Gastroesophageal sphincter (tissue), 4 donors: Measurements from ENCODE around the gene GLOD4. TPM values are rescaled to one million over a fixed set of nuclear protein-coding genes. Genes with fewer than 3 reads are reported as not detected.

Experiments
- ATAC-seq: fragments of 150-250 bp; one replicate; pipeline ENCODE4 v1.9.1; 2016; ENCODE audit warnings: mild to moderate bottlenecking, moderate library complexity
- H3K27ac ChIP-seq, 4 donors: fragments of 200-600 bp; sonication (generic) in 3 of 4; 1 replicate in 3 of 4; 2 replicates in 1 of 4; pipeline ENCODE4 v1.5.1; 2016 to 2019
- H3K27me3 ChIP-seq: fragments of 200-600 bp; sonication (generic); one replicate; pipeline ENCODE4 v1.5.1; 2019
- H3K36me3 ChIP-seq, 2 donors: fragments of 200-600 bp; sonication (generic); one replicate each; pipeline ENCODE4 v1.5.1; 2019; ENCODE audit warnings: control low read depth in 1 of 2
- H3K4me1 ChIP-seq, 3 donors: fragments of 200-600 bp; sonication (generic); 1 replicate in 2 of 3; 2 replicates in 1 of 3; pipeline ENCODE4 v1.5.1; 2016 to 2019; ENCODE audit warnings: control low read depth in 2 of 3
- H3K4me3 ChIP-seq, 2 donors: fragments of 200-600 bp; sonication (generic); one replicate each; pipeline ENCODE4 v1.5.1; 2019; ENCODE audit warnings: mild to moderate bottlenecking in 1 of 2, moderate library complexity in 1 of 2
- H3K9me3 ChIP-seq, 3 donors: fragments of 200-600 bp; sonication (generic); one replicate each; pipeline ENCODE4 v1.5.1; 2017 to 2019; ENCODE audit warnings: control low read depth in 2 of 3
- EP300 ChIP-seq: sonication (generic); formaldehyde crosslinking; IDR thresholded peaks from one replicate; pipeline ENCODE4 v1.6.1; 2017; ENCODE audit warnings: antibody characterized with exemption, mild to moderate bottlenecking
- POLR2A ChIP-seq, 2 donors: fragments of 450-650 bp; IDR thresholded peaks; one replicate each; pipeline ENCODE4 v1.6.1; 2017; ENCODE audit warnings: antibody characterized with exemption in 2 of 2, mild to moderate bottlenecking in 2 of 2, moderate library complexity in 1 of 2
- POLR2AphosphoS5 ChIP-seq: sonication (generic); formaldehyde crosslinking; IDR thresholded peaks from one replicate; pipeline ENCODE4 v1.6.1; 2017; ENCODE audit warnings: antibody characterized with exemption
- WGBS, 2 donors: methylation state at CpG; one replicate each; pipeline ENCODE4 v1.1.5; 2018; ENCODE audit warnings: low coverage in 1 of 2; 5-methylcytosine and 5-hydroxymethylcytosine counted together
- total RNA-seq, 4 donors: library from RNA; depleted of rRNA; stranded (reverse); fragments of >200 nt; gene quantifications; one replicate each; pipeline ENCODE4 v1.1.0, GENCODE V29; 2016
- TF ChIP-seq, protein P1 (sequence below), 4 experiments: fragments of 200-600 bp in 2 of 4; fragments of 450-650 bp in 2 of 4; sonication (generic) in 1 of 4; IDR thresholded peaks; one replicate each; pipeline ENCODE4 v1.5.1; 2017 to 2019; ENCODE audit warnings: antibody characterized with exemption in 4 of 4, mild to moderate bottlenecking in 2 of 4, moderate library complexity in 2 of 4

GLOD4 gene
- total RNA-seq, 4 donors from 2014 or later, result 52.5 to 119 (median 99.3) TPM

DNA sequence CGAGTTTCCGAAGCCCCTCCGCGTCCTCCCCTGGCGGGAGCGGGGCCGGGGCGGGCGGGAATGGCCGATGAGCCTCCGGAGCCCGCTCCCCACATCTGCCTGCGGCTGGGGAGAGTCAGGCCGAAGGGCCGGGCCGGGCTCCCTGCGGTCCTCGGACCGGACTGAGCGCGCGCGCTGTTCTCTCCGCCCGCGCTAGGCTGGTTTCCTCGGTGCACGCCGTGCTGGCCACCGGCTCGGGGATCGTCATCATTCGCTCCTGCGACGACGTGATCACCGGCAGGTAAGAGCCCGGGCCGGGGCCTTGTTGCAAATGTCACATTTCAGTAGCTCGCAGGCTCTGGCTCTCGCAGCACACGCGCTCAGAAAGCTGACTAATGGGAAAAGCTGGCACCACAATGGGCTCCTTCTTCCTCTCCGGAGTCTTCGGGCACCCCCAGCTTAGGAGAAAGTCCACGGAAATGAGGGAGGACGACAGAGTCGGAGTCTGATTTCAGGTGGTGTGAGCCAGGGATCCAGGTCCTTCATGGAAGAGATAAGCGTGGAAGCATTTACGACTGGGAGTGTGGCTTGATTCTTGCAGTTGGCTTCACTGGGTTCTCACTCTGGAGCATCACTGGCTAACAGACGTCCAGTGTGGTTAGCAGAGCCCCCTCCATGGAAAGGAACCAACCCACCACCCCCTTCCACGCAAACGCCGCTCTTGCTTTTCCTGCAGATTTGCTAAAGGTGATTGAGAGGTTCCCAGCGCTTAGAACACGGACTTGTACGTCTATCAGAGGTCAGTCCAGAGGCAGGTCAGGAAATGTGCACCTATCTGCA, 49.0 kb downstream of the GLOD4 start:
- TF ChIP-seq POLR2AphosphoS5, result no peak
- no peak for TF ChIP-seq EP300
- TF ChIP-seq, protein P1, sequence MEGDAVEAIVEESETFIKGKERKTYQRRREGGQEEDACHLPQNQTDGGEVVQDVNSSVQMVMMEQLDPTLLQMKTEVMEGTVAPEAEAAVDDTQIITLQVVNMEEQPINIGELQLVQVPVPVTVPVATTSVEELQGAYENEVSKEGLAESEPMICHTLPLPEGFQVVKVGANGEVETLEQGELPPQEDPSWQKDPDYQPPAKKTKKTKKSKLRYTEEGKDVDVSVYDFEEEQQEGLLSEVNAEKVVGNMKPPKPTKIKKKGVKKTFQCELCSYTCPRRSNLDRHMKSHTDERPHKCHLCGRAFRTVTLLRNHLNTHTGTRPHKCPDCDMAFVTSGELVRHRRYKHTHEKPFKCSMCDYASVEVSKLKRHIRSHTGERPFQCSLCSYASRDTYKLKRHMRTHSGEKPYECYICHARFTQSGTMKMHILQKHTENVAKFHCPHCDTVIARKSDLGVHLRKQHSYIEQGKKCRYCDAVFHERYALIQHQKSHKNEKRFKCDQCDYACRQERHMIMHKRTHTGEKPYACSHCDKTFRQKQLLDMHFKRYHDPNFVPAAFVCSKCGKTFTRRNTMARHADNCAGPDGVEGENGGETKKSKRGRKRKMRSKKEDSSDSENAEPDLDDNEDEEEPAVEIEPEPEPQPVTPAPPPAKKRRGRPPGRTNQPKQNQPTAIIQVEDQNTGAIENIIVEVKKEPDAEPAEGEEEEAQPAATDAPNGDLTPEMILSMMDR (IDR thresholded peaks at IDR 0.05), result no peak
- TF ChIP-seq POLR2A (IDR thresholded peaks at IDR 0.05), result no peak
- H3K4me3 ChIP-seq, result peak overlapping the region; percentile 73 to 91
- H3K36me3 ChIP-seq, result peaks cover 0 to 9% of the 10 kb centered on the region in 2 donors
- no peaks in the 10 kb centered on the region for H3K9me3 ChIP-seq
- peak; percentile 57 for ATAC-seq
- WGBS, 2 donors, result 25% methylated on average over 4 to 11 of the region's 57 CpGs
- H3K27me3 ChIP-seq, result no peaks in the 10 kb centered on the region
- peaks cover 0 to 24% (median 7%) of the 10 kb centered on the region in 3 donors for H3K4me1 ChIP-seq
- peak overlapping the region; percentile 19 to 92 (median 89) for H3K27ac ChIP-seq

DNA sequence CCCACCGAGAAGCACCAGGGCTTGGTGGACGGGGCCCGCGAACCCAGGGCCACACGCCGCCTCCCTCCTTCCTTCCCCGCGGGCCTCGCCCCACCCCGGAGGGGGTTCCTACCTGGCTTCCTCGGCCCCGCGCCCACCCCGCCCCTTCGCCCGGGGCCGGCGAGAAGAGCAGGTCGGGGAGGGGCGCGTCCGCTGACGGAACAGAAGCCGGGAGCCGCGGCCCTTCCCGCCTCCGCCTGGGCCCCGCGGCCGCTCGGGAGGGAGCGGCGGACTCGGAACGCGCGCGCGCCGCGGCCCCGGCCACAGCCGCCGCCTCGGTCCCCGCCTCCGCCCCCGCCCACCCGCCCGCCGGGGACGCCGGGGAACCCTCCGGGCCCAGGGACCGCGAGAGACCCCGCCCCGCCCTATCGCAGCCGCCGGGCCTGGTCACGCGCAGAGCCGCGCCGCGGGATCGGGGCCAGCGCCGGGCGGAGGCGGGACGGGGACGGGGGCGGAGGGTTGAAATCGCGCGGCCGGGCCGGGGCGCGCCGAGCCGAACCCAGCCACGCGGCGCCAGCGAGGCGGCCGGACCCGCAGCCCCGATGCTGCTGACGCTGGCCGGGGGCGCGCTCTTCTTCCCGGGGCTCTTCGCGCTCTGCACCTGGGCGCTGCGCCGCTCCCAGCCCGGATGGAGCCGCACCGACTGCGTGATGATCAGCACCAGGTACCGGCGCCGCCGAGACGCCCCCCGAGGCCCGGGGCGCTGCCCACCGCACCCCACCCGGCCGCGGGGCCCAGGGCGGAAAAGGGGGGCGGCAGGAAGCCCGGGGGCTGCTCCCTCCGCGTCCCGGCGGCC, 49.8 kb downstream of the GLOD4 start, which contains the start of gene TLCD3A:
Gene TLCD3A (plus strand): TSS at position 530 of the 835 bp plus-strand sequence. CDS start 52 bp downstream, at position 582.
- Histone ChIP-seq H3K27ac (peak within 1 kb of the TSS; percentile 21 to 92 (median 89)), H3K4me1 (peaks cover 0 to 24% (median 7%) of the 10 kb centered on the region in 3 donors), H3K9me3 (no peaks in the 10 kb centered on the region), H3K36me3 (peaks cover 0 to 4% of the 10 kb centered on the region in 2 donors), H3K27me3 (no peaks in the 10 kb centered on the region), H3K4me3 (peak within 1 kb of the TSS; percentile 73 to 91)
- TF ChIP-seq POLR2A (IDR thresholded peaks at IDR 0.05) (peak; percentile 19 to 27), POLR2AphosphoS5 (no peak), EP300 (no peak)
- TF ChIP-seq, protein P1 (IDR thresholded peaks at IDR 0.05), result peak in 1 of 4 experiments; percentile 3
- peak; percentile 93 for ATAC-seq
- WGBS, 2 donors, result no CpG with 5 or more reads among the region's 126 CpGs

DNA sequence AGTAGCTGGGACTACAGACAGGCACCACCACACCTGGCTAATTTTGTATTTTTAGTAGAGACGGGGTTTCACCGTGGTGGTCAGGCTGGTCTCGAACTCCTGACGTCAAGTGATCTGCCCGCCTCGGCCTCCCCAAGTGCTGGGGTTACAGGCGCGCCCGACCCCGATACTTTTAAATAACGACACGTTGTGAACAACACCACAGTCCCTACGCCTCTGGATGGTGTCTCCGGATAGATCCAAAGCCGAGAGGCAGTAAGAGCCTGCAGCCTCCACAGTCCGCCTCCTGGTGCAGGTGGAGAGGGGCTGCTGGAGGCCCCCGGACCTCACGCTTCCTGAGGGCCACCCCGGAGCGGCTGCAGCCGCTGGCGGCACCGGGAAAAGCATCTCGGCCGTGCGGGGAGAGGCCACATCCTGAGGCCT, 50.4 kb downstream of the GLOD4 start:
- Histone ChIP-seq H3K27me3 (no peaks in the 10 kb centered on the region), H3K36me3 (peaks cover 0 to 4% of the 10 kb centered on the region in 2 donors), H3K4me3 (peak overlapping the region; percentile 73 to 91), H3K9me3 (no peaks in the 10 kb centered on the region), H3K27ac (peak overlapping the region; percentile 21 to 92 (median 89)), H3K4me1 (peaks cover 0 to 24% (median 7%) of the 10 kb centered on the region in 3 donors)
- no CpG with 5 or more reads among the region's 26 CpGs for WGBS, 2 donors
- TF ChIP-seq, protein P1 (IDR thresholded peaks at IDR 0.05), result peak in 1 of 4 experiments; percentile 7
- TF ChIP-seq POLR2AphosphoS5, result no peak
- no peak for ATAC-seq

DNA sequence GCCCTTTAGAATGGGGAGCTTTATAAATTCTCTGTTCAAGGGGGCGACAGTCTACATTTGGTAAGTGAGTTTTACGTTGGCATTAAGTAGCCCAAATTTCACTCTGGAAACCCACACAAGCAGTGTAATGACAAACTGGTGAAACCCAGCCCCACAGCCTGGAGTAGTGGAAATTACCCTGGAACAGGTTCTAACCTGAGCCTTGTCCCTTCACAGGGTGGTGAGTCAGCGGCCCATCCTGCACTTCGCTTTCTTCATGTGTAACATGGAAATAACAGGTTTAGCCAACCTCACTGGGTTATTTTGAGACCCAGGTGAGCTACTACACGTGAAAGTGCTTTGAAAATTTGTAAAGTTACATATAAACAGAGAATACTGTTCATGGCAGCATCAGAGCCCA, 53.2 kb downstream of the GLOD4 start:
- H3K27ac ChIP-seq, result no peak overlapping the region
- no peaks in the 10 kb centered on the region for H3K27me3 ChIP-seq
- peaks cover 0 to 22% (median 7%) of the 10 kb centered on the region in 3 donors for H3K4me1 ChIP-seq
- TF ChIP-seq, protein P1 (IDR thresholded peaks at IDR 0.05), result no peak
- TF ChIP-seq EP300 (no peak), POLR2AphosphoS5 (no peak), POLR2A (IDR thresholded peaks at IDR 0.05) (no peak)
- H3K36me3 ChIP-seq, result no peaks in the 10 kb centered on the region
- H3K4me3 ChIP-seq, result no peak overlapping the region
- 93 to 97% methylated on average over 5 of the region's 5 CpGs for WGBS, 2 donors
- no peaks in the 10 kb centered on the region for H3K9me3 ChIP-seq
- no peak for ATAC-seq
